ENCODE measurements around the gene SLC5A9.

- no peak for TF ChIP-seq EZH2 (IDR thresholded peaks at IDR 0.05)
- TF ChIP-seq CTCF (IDR thresholded peaks at IDR 0.05) = no peak
These were observed 6.2 kb upstream of the SLC5A9 start for GRCh38 chr1:48216313-48216712.

Measured in neural progenitor cell (in vitro differentiated cells).